ENCODE data around the gene NAT16. TPM values are rescaled to one million over a fixed set of nuclear protein-coding genes. Genes with fewer than 3 reads are reported as not detected.

The NAT16 gene
- total and polyA plus RNA-seq, 12 donors: 0.14 TPM; not detected in 11

DNA sequence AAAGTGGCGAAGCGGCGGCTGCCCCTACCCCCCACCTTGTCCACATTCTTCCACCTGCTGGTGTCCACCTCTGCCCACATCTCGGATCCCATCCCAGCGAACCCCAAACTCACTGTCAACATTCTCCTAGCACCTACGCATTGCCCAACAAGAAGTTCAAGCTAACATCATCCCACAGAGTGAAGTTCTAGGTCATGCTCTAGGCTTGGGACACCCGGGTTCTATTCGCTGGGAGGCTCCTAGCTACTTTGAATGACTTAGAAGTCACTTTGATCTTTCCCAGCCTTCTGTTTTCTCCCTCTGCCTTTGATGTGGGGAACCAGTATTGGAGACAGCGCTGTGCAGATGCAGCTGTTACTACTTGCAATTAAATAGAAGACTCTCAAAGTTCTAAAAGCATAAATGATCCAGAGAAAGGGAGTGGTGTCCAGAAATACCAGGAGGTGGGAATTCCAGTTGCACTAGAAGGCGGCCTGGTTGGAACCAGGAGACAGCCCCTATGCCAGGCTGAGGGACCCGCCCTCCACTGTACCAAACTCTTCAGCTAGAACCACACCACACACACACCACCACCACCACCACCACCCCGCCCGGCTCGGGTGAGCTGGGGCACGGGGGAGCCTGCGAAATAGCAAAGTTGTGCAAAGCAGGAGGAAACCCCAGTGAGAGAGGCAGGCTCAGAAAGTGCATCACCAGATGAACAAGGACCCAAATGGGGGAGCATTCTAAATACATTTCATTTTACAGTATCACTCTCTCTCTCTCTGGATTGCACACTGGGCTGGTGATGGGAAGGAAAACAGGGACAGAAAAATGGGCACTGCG, 9.3 kb downstream of the NAT16 start:
- intact Hi-C loops (cut with DNase I): no loop called here
- H3K27me3 ChIP-seq: peaks cover 77% of the 10 kb centered on the region
- no peak for DNase-seq
- no peaks in the 10 kb centered on the region for H3K9me3 ChIP-seq (replicated peaks in 1 of 3)
- 2 to 6% (median 5%) methylated on average over 11 to 17 of the region's 17 CpGs for WGBS, 4 donors
- H3K36me3 ChIP-seq (replicated peaks in 1 of 2): no peaks in the 10 kb centered on the region
- H3K4me1 ChIP-seq (replicated peaks in 1 of 2): peaks cover 12 to 24% of the 10 kb centered on the region in 2 donors
- no peak overlapping the region for H3K4me3 ChIP-seq
- no peak overlapping the region for H3K27ac ChIP-seq
- no peak for TF ChIP-seq POLR2A (IDR thresholded peaks at IDR 0.05)
- TF ChIP-seq, protein P1, sequence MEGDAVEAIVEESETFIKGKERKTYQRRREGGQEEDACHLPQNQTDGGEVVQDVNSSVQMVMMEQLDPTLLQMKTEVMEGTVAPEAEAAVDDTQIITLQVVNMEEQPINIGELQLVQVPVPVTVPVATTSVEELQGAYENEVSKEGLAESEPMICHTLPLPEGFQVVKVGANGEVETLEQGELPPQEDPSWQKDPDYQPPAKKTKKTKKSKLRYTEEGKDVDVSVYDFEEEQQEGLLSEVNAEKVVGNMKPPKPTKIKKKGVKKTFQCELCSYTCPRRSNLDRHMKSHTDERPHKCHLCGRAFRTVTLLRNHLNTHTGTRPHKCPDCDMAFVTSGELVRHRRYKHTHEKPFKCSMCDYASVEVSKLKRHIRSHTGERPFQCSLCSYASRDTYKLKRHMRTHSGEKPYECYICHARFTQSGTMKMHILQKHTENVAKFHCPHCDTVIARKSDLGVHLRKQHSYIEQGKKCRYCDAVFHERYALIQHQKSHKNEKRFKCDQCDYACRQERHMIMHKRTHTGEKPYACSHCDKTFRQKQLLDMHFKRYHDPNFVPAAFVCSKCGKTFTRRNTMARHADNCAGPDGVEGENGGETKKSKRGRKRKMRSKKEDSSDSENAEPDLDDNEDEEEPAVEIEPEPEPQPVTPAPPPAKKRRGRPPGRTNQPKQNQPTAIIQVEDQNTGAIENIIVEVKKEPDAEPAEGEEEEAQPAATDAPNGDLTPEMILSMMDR (IDR thresholded peaks at IDR 0.05): no peak

DNA sequence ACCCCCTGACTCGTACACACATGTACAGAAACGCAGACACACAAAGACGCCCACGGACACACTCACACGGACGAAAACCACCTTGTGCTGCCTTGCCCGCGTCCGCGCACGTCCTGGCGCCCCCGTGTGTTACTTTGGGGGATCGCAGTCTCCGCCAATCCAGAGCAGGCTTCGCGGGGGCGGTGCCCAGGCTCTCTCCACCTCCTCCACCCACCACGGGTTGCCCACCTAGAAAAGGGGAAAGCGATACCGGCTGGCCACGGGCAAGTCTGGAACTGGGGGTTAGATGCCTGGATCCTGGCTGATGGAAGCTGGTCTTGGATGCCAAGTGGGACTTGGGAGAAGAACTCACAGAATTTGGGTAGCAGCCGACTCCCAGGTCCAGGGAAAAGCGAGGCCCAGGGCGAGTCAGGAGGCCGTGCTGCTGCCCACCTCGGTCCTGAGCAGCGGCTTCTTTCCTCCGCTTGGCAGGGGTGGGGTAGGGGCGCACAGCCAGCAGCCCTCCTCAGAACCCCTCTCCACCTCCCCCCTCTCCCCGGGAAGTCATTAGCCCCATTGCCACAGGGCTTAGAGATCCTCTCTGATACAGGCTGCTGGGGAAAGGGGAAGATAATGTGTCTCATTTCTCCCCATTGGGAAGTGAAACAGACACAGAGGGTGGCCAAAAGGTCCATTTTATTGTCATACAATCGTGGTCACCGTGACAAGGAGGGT, 10.1 kb downstream of the NAT16 start:
- Histone ChIP-seq H3K9me3 (replicated peaks in 1 of 3) (no peaks in the 10 kb centered on the region), H3K36me3 (replicated peaks in 1 of 2) (no peaks in the 10 kb centered on the region), H3K4me1 (replicated peaks in 1 of 2) (peaks cover 14 to 31% of the 10 kb centered on the region in 2 donors), H3K27me3 (peaks cover 70% of the 10 kb centered on the region), H3K27ac (no peak overlapping the region), H3K4me3 (no peak overlapping the region)
- intact Hi-C loops (cut with DNase I): loop anchor here in 1 of 2 donors (10.0 kb wide), 1 partner anchor 275 kb away; the partner anchor contains the start of gene ACHE
- peak; percentile 54 to 83 (median 72) for DNase-seq
- 0 to 2% (median 2%) methylated on average over 15 to 33 of the region's 33 CpGs for WGBS, 4 donors
- TF ChIP-seq, protein P1 (IDR thresholded peaks at IDR 0.05): peak; percentile 68 to 82 (median 77)
- TF ChIP-seq POLR2A (IDR thresholded peaks at IDR 0.05): no peak

DNA sequence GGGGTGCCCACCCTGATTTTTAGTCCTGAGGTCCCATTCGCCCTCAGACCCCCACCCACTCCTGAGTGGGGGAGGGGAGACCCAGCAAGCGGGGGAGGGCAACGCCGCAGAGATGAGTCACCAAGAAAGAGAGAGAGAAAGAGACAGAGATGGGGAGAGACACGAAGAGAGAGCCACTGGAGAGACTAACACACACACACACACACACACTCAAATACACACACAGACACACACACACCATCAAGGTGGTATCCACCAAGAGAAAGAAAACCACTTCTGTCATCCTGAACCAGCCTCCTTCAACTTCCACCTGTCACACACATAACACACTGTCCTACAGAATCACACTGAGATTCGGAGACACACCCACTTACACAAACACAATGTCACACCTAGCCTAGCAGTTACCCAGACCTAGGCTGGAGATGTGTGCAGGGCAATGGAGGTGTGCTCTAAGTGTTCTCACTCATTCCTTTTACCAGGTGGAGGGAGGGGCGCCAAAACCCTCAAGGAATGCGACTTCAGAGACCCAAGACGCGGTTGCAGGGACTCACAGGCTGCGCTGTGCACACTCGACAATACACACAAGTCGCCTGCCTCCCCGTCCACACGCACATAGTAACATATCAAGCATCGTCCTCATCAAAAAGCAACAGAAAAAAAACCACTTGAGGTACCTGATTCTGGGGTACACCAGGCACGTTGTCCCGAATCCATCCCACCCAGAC, 10.8 kb downstream of the NAT16 start:
- WGBS, 4 donors: 0 to 2% (median 1%) methylated on average over 8 to 18 of the region's 18 CpGs
- no peak overlapping the region for H3K4me3 ChIP-seq
- intact Hi-C loops (cut with DNase I): loop anchor here in 1 of 2 donors (10.0 kb wide), 1 partner anchor 274 kb away; the partner anchor contains the start of gene ACHE
- no peak for TF ChIP-seq POLR2A (IDR thresholded peaks at IDR 0.05)
- TF ChIP-seq, protein P1 (IDR thresholded peaks at IDR 0.05): no peak
- peaks cover 15 to 36% of the 10 kb centered on the region in 2 donors for H3K4me1 ChIP-seq (replicated peaks in 1 of 2)
- no peaks in the 10 kb centered on the region for H3K9me3 ChIP-seq (replicated peaks in 1 of 3)
- H3K27ac ChIP-seq: no peak overlapping the region
- H3K36me3 ChIP-seq (replicated peaks in 1 of 2): no peaks in the 10 kb centered on the region
- no peak for DNase-seq
- peaks cover 67% of the 10 kb centered on the region for H3K27me3 ChIP-seq
